GM19328 (cell line): ENCODE data around the gene ITSN1.
"Not testable (repeated sequence)": the region's sequence is repeated elsewhere in the genome, so short reads cannot be mapped to it uniquely, and the experiment has no call there.

ENCODE experiments used
- ATAC-seq: cut with Tn5 transposase; IDR thresholded peaks from one replicate; pipeline ENCODE4 v1.9.1; 2021; ENCODE audit warnings: mild to moderate bottlenecking, moderate library complexity; ENCODE audit not compliant: unreplicated experiment

Gene ITSN1

DNA sequence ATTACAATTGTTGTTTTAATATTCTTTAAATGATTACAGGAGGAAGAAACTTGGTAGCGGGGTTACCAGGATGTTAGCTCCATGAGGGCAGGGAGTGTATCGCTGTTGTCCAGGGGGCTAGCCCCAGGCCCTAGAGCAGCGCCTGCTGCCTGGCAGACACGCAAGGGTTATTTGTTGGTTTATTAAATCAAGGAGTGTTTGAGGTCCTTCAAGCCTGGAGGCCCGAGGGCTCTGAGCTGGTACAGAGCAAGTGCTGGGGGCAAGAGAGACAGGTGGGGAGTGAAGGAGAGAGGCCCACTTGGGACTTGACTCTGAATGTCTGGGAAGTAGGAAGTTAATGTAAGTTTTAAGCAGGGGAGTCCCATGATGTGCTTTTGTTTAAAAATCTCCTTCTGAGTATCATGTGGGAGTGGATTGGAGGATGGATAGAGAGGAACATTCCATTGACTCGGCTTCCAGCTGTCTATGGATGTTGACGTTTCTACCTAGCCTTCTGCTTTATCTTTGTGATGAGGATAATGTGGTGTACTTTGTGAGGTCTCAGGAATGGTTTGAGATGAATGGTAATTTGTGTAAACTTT, 8.7 kb downstream of the ITSN1 start:
- ATAC-seq = no peak

- ATAC-seq = no peak
Observed at GRCh38 chr21:33651965-33652680, 9.8 kb downstream of the ITSN1 start.

GRCh38 chr21:33654412-33654811, 12.1 kb downstream of the ITSN1 start:
- ATAC-seq = no peak

- ATAC-seq = no peak
Observed at GRCh38 chr21:33655588-33656221, 13.4 kb downstream of the ITSN1 start.

DNA sequence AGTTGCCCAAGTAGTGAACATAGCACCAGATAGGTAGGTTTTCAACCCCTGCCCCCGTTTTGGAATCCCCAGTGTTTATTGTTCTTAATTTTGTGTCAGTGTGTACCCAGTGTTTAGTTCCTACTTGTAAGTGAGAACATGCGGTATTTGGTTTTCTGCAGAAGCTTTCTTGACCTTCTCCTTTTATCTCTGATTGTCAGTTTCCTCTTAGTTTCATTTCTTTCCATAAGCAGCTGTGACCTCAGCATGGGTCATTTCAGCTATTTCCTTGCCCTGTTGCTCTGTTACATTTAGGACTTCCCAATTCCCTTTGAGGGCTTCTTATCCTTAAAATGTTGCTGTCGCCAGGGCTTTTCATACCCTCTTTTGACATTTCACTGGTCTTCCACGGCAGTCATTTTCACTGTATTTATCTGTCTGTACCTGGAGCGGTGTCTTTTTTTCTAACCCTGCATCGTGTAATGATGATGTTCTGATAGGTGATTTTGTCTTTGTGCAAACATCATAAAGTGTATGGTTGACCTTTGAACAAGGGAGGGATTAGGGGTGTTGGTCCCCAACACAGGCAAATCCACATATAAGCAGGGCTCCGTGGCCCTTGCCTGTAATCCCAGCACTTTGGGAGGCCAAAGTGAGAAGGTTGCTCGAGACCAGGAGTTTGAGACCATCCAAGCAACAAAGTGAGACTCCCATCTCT, 15.0 kb downstream of the ITSN1 start:
- no peak for ATAC-seq

DNA sequence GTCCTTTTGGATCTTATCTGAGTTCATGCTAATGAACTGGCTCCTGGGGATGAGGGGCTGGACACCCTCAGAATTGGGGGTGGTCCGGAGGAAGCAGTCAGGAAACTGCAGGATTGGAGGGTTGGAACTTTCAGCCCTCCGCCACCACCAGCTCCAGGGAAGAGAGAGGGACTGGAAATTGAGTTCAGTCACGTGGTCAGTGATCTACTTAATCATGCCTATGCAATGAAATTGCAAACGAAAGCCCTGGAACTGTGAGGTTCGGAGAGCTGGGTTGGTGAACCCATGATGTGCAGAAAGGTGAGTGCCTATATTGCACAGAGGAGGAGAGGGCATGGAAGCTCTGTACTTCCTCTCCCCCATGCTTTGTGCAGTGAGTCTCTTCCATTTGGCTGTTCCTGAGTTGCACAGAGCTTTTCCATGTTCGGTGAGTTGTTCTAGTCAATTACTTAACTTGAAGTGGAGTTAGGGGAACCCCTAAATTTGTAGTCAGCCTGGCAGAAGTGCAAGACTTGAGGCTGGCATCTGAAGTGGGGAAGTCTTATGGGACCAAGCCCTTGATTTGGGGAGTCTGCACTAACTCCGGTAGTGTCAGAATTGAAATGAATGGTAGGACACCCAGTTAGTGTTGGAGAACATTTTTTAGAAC, 16.7 kb downstream of the ITSN1 start:
- ATAC-seq = no peak

DNA sequence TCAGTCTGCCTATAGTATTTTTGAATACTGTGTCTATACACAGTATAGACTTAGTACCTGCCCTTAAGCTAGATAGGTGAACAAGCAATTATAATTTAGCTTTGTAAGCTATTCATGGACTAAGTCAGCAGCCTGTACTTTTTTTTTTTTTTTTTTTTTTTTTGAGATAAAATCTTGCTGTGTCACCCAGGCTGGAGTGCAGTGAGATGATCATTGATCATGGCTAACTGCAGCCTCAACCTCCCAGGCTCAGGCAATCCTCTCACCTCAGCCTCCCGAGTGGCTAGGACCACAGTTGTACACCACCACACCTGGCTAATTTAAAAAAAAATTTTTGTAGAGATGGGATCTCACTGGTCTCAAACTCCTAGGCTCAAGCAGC, 17.3 kb downstream of the ITSN1 start:
- ATAC-seq = no peak

GRCh38 chr21:33660406-33660805, 18.1 kb downstream of the ITSN1 start:
- ATAC-seq = no peak

DNA sequence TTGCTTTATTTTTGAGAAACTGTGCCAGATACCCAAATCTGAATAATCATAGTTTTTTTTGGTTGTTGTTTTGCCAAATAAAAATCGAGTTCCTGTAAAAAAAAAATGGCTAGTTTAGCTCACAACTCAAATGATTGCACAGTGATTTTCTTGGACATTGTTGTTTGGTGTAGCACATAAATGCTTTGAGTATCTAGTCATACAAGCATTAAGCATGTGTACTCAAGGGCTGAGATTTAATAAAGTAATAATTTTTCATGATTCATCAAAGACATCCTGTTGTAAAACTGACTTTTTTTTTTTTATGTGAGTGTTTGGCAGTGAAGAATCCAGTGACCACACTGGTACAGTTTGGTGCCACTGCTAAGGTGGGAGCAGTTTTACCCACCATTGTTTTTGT, 18.8 kb downstream of the ITSN1 start:
- ATAC-seq = no peak

GRCh38 chr21:33662046-33662445, 19.7 kb downstream of the ITSN1 start:
- no peak for ATAC-seq

GRCh38 chr21:33663241-33663640, 20.9 kb downstream of the ITSN1 start:
- no peak for ATAC-seq

DNA sequence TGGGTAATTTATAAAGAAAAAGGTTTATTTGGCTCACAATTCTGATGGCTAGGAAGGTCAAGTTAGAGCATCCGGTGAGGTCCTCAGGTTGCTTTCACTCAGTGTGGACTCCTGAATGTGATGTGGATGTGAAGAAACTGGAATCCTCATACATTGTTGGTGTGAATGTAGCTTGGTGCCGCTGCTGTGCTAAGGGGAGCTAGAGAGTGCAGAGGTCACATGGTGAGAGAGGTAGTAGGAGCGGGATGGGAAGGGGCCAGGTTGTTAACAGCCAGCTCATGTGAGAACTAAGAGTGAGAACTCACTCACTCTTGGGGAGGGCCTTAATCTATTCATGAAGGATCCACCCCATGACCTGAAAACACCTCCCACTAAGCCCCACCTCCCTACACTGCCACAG, 21.8 kb downstream of the ITSN1 start:
- ATAC-seq = no peak

DNA sequence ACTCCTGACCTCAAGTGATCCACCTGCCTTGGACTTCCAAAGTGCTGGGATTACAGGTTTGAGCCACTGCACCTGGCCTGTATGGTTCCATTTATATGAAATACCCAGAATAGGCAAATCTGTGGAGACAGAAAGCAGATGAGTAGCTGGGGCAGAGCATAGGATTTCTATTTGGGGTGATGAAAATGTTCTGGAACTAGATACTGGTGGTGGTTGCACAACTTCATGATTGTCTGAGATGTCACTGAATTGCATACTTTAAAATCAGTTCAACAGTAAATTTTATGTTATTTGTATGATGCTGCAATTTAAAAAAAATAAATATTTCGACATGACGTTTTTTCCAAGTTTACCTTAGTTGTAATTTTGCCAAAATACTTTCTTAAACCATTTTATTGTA, 23.9 kb downstream of the ITSN1 start:
- no peak for ATAC-seq

DNA sequence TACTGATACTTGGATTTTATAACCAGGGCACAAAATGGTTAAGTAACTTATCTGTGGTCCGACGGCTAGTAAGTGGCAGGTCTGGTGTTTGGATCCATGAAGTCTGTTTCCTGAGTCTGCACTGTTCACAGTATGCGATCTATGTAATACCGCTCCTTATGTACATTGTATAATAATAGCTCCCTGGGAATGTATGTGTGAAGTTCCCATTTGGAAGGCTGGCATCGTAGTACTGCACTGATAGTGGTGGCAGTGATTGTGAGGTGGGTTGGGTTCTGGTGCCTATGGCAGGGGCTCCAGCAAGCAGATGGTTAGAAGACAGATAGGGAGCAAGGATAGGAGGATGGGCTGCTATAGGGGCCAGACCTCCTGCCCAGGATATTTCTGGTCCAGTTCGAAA, 25.3 kb downstream of the ITSN1 start:
- ATAC-seq = no peak

GRCh38 chr21:33668180-33668579, 25.9 kb downstream of the ITSN1 start:
- no peak for ATAC-seq

- no peak for ATAC-seq
Observed at GRCh38 chr21:33668620-33669019, 26.3 kb downstream of the ITSN1 start.

DNA sequence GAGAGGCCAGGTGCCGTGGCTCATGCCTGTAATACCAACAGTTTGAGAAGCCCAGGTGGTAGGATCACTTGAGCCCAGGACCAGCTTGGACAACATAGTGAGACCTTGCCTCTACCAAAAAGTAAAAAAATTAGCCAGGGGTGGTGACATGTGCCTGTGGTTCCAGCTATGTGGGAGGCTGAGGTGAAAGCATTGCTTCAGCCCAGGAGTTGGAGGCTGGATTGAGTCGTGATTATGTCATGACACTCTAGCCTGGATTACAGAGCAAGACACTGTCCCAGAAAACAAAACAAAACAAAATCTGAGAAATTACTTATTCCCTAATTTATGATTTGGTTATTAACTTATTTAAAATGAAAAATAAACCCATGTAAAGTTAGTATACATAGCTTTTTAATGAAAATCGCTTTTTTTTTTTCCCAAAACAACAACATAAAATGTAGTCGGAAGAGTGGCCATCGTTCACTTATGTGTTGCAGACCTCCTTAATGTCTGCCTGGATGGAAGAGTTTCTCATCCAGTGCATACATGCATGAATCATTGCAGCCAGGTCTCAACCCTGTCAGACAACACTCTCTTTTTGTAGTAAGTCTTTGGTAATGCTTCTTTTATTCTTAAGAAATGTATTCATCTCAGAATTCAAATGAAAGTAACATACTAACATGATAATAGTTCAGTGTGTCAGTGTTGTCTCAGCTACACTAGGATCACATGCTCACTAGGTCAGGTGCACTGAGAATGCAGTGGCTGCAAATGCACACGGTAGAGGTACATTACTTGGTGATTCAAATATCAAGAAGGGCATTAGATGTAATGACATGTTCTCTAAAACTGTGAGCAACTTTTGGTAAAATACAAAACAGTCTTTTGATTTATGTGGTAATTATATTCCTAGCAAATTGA, 28.0 kb downstream of the ITSN1 start:
- no peak for ATAC-seq

DNA sequence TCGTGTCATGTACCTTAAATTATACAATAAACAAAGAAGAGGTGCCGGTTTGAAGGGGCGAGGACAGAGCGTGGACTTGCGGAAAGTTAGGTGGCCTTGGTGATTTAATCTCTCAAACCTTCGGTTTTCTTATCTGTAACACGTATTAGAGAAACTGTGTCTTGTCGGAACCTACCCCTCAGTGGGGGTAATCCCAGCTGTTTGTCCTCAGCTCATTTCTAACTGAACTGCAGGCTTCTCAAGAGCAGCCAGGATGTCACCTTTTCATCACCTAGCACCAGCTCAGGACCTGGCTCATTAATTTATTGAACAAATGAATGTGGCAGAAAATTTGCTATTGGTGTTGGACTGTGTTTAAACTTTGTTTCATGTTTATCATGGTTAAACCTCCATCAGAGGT, 31.2 kb downstream of the ITSN1 start:
- ATAC-seq = no peak

- ATAC-seq = no peak
Observed at GRCh38 chr21:33674226-33674625, 31.9 kb downstream of the ITSN1 start.

GRCh38 chr21:33676666-33677065, 34.4 kb downstream of the ITSN1 start:
- ATAC-seq = not testable (repeated sequence)
